Measurements from ENCODE around the gene SLC39A6.
"Not testable (repeated sequence)": the region's sequence is repeated elsewhere in the genome, so short reads cannot be mapped to it uniquely, and the experiment has no call there.

SLC39A6 gene

GRCh38 chr18:36077764-36078163 lies 51.4 kb downstream of the SLC39A6 start:
- H3K27ac ChIP-seq (ENCODE audit: extremely low read depth, low read depth, low read length); H3K4me1 ChIP-seq (ENCODE audit: control insufficient read depth, insufficient read depth, low read length); H3K9me3 ChIP-seq (ENCODE audit: control insufficient read depth, insufficient read depth, low read depth, low read length); H3K4me3 ChIP-seq (ENCODE audit: low read depth, low read length); CTCF ChIA-PET; H3K36me3 ChIP-seq (ENCODE audit: control insufficient read depth in 2 of 2, insufficient read depth in 1 of 2, low read length in 2 of 2); POLR2A ChIA-PET: not testable (repeated sequence)

- Histone ChIP-seq H3K4me3 (ENCODE audit: low read depth, low read length) (no peak overlapping the region), H3K36me3 (ENCODE audit: control insufficient read depth in 2 of 2, insufficient read depth in 1 of 2, low read length in 2 of 2) (no peaks in the 10 kb centered on the region), H3K9me3 (ENCODE audit: control insufficient read depth, insufficient read depth, low read depth, low read length) (no peaks in the 10 kb centered on the region), H3K4me1 (ENCODE audit: control insufficient read depth, insufficient read depth, low read length) (no peaks in the 10 kb centered on the region), H3K27ac (ENCODE audit: extremely low read depth, low read depth, low read length) (no peak overlapping the region)
- ChIA-PET POLR2A (no interaction called here), CTCF (no interaction called here)
- TF ChIP-seq ZNF785 (tag by site-specific recombination; IDR thresholded peaks at IDR 0.05) (no peak), EGR2 (tag by site-specific recombination; IDR thresholded peaks at IDR 0.05; ENCODE audit: low read depth) (no peak), KLF1 (tag by site-specific recombination; IDR thresholded peaks at IDR 0.05) (no peak), ZNF488 (tag by site-specific recombination; IDR thresholded peaks at IDR 0.05) (no peak), ZNF629 (tag by site-specific recombination; IDR thresholded peaks at IDR 0.05) (no peak), OSR2 (tag by site-specific recombination; IDR thresholded peaks at IDR 0.05) (no peak), ZNF404 (tag by site-specific recombination; IDR thresholded peaks at IDR 0.05) (no peak), ZNF221 (tag by site-specific recombination; IDR thresholded peaks at IDR 0.05; ENCODE audit: borderline replicate concordance) (no peak), ZNF449 (tag by site-specific recombination; IDR thresholded peaks at IDR 0.05) (no peak), ZIC2 (tag by site-specific recombination; IDR thresholded peaks at IDR 0.05) (0 out of 2 replicates have a peak, but pooled peaks have one; percentile 12), ZBTB17 (tag by site-specific recombination; IDR thresholded peaks at IDR 0.05) (peak; percentile 24; the same call in 1 of the 2 replicates), ZNF48 (tag by site-specific recombination; IDR thresholded peaks at IDR 0.05) (no peak), ZNF335 (tag by site-specific recombination; conservative IDR thresholded peaks at IDR 0.05) (0 out of 2 replicates have a peak, but pooled peaks have one; percentile 30), ZNF660 (tag by site-specific recombination; IDR thresholded peaks at IDR 0.05) (0 out of 2 replicates have a peak, but pooled peaks have one; percentile 27), ZBTB48 (tag by site-specific recombination; IDR thresholded peaks at IDR 0.05) (no peak), ZBTB8A (tag by site-specific recombination; IDR thresholded peaks at IDR 0.05) (no peak), KLF9 (tag by site-specific recombination; IDR thresholded peaks at IDR 0.05; ENCODE audit: low read depth) (no peak), ZNF621 (tag by site-specific recombination; IDR thresholded peaks at IDR 0.05) (no peak), TCF7L2 (IDR thresholded peaks at IDR 0.05; ENCODE audit: borderline replicate concordance, low read depth, low read length) (no peak), ZNF510 (tag by site-specific recombination; IDR thresholded peaks at IDR 0.05; ENCODE audit: insufficient replicate concordance) (no peak), ZNF433 (tag by site-specific recombination; IDR thresholded peaks at IDR 0.05; ENCODE audit: low read depth) (no peak), ZNF768 (tag by site-specific recombination; IDR thresholded peaks at IDR 0.05) (no peak), ZBTB49 (tag by site-specific recombination; IDR thresholded peaks at IDR 0.05; ENCODE audit: low read depth) (no peak), ZNF362 (tag by site-specific recombination; IDR thresholded peaks at IDR 0.05) (no peak), CTCF (tag by site-specific recombination; IDR thresholded peaks at IDR 0.05) (no peak), ZNF585B (tag by site-specific recombination; IDR thresholded peaks at IDR 0.05) (no peak), ZNF416 (tag by site-specific recombination; IDR thresholded peaks at IDR 0.05) (no peak), ZNF514 (tag by site-specific recombination; IDR thresholded peaks at IDR 0.05) (no peak), GLI2 (tag by site-specific recombination; IDR thresholded peaks at IDR 0.05; ENCODE audit: borderline replicate concordance, low read depth) (no peak)
Observed at GRCh38 chr18:36075862-36076587, 53.1 kb downstream of the SLC39A6 start.
